Endothelial cell of umbilical vein (primary cell): ENCODE results near the gene ARMC8. TPM values are rescaled to one million over a fixed set of nuclear protein-coding genes. Genes with fewer than 3 reads are reported as not detected.

ENCODE experiments used
- BruUV-seq: library from RNA; stranded (reverse); fragments of 400-500 nt; replicated peaks from 2 replicates; lab custom pipeline; 2021; lab: Mats Ljungman, UMichigan
- CTCF ChIA-PET: fragments of 300-600, 350-600 bp; sonication (Branson Sonifier 250); formaldehyde crosslinking; loops from one replicate; lab custom pipeline; 2021; ENCODE audit warnings: antibody characterized with exemption, inconsistent platforms; lab: Charles Lee
- POLR2A ChIA-PET: fragments of 300-600, 350-600 bp; sonication (Branson Sonifier 250); formaldehyde crosslinking; loops from one replicate; lab custom pipeline; 2021; ENCODE audit warnings: antibody characterized with exemption, inconsistent platforms; lab: Charles Lee
- DNase-seq: peaks from one replicate; pipeline ENCODE4 v3.0.0-alpha.2; 2011; ENCODE audit warnings: low read depth, low spot score
- FAIRE-seq: peaks from 2 replicates; lab custom pipeline; 2011; peaks lifted over from hg19 to GRCh38; lab: Jason Lieb, UNC
- H2AFZ ChIP-seq: 2 replicates; pipeline ENCODE4 v1.6.0; 2012; ENCODE audit warnings: low read depth, low read length, control low read depth, inconsistent platforms
- H3K27ac ChIP-seq: 2 replicates; pipeline ENCODE4 v1.5.1; 2011; ENCODE audit warnings: low read depth, mild to moderate bottlenecking, control low read depth, low read length, moderate library complexity; ENCODE audit not compliant: insufficient read depth
- H3K27me3 ChIP-seq, 2 experiments: 2 replicates each; pipeline versions ENCODE4 v1.6.0 to v1.6.1; 2011; ENCODE audit warnings: low read length in 2 of 2, mixed read lengths in 1 of 2; ENCODE audit not compliant: control insufficient read depth in 2 of 2, insufficient read depth in 2 of 2
- H3K36me3 ChIP-seq, 2 experiments: 2 replicates in 1 of 2; 3 replicates in 1 of 2; pipeline ENCODE4 v1.5.1; 2011; ENCODE audit warnings: low read length in 2 of 2, mild to moderate bottlenecking in 1 of 2, moderate library complexity in 1 of 2; ENCODE audit not compliant: control insufficient read depth in 2 of 2, insufficient read depth in 2 of 2; ENCODE audit errors: extremely low read depth in 1 of 2
- H3K4me1 ChIP-seq: 3 replicates; pipeline ENCODE4 v1.5.1; 2011; ENCODE audit warnings: mild to moderate bottlenecking, low read length; ENCODE audit not compliant: control insufficient read depth, insufficient read depth; ENCODE audit errors: extremely low read depth
- H3K4me2 ChIP-seq: 2 replicates; pipeline ENCODE4 v1.6.1; 2011; ENCODE audit warnings: low read length, control low read depth, mixed read lengths; ENCODE audit not compliant: insufficient read depth
- H3K4me3 ChIP-seq, 3 experiments: fragments of 200-600 bp in 1 of 3; sonication (generic), shearing (Covaris generic) in 1 of 3; replicated peaks in 1 of 3; 2 replicates each; pipeline ENCODE4 v1.5.1; 2011 to 2016; ENCODE audit warnings: control low read depth in 3 of 3, low read length in 3 of 3, mild to moderate bottlenecking in 2 of 3, inconsistent platforms in 1 of 3, low read depth in 1 of 3, moderate library complexity in 1 of 3; ENCODE audit not compliant: insufficient read depth in 1 of 3
- H3K79me2 ChIP-seq: 2 replicates; pipeline ENCODE4 v1.6.0; 2012; ENCODE audit warnings: low read length, inconsistent platforms; ENCODE audit not compliant: control insufficient read depth, insufficient read depth
- H3K9ac ChIP-seq: replicated peaks from 2 replicates; pipeline ENCODE3; 2011; ENCODE audit warnings: low read length, control low read depth; ENCODE audit not compliant: insufficient read depth; ENCODE audit errors: extremely low read depth
- H3K9me1 ChIP-seq: replicated peaks from 3 replicates; pipeline ENCODE4 v1.6.0; 2011; ENCODE audit warnings: mild to moderate bottlenecking, low read length; ENCODE audit not compliant: control insufficient read depth, insufficient read depth; ENCODE audit errors: extremely low read depth
- H3K9me3 ChIP-seq: replicated peaks from 2 replicates; pipeline ENCODE4 v1.5.1; 2012; ENCODE audit warnings: low read length, inconsistent platforms; ENCODE audit not compliant: control insufficient read depth, insufficient read depth
- H4K20me1 ChIP-seq: replicated peaks from 2 replicates; pipeline ENCODE3; 2011; ENCODE audit warnings: mild to moderate bottlenecking, low read length; ENCODE audit not compliant: control insufficient read depth, insufficient read depth; ENCODE audit errors: extremely low read depth
- EZH2 ChIP-seq: IDR thresholded peaks from 2 replicates; pipeline ENCODE4 v1.6.1; 2012; ENCODE audit warnings: borderline replicate concordance, low read depth, mild to moderate bottlenecking, moderate library complexity, low read length, inconsistent platforms; ENCODE audit not compliant: severe bottlenecking
- FOS ChIP-seq: IDR thresholded peaks from 2 replicates; pipeline ENCODE4 v1.6.1; 2011; ENCODE audit warnings: mild to moderate bottlenecking, low read length, moderate library complexity, borderline replicate concordance; ENCODE audit not compliant: insufficient read depth
- GATA2 ChIP-seq: IDR thresholded peaks from 2 replicates; pipeline ENCODE4 v1.7.0; 2011; ENCODE audit warnings: low read depth, mild to moderate bottlenecking, moderate library complexity, mixed read lengths, low read length; ENCODE audit not compliant: insufficient read length, insufficient read depth
- JUN ChIP-seq: IDR thresholded peaks from 2 replicates; pipeline ENCODE4 v1.6.1; 2011; ENCODE audit warnings: borderline replicate concordance, low read depth; ENCODE audit not compliant: insufficient read length, insufficient read depth
- MAX ChIP-seq: IDR thresholded peaks from 2 replicates; pipeline ENCODE4 v1.6.1; 2011; ENCODE audit not compliant: insufficient read depth, insufficient read length
- MYC ChIP-seq: IDR thresholded peaks from one replicate; pipeline ENCODE4 v1.6.1; 2011; ENCODE audit warnings: mild to moderate bottlenecking, low read depth, low read length
- POLR2A ChIP-seq: IDR thresholded peaks from 2 replicates; pipeline ENCODE4 v1.6.1; 2012; ENCODE audit warnings: low read depth, mild to moderate bottlenecking, control low read depth, low read length
- POLR2AphosphoS5 ChIP-seq: IDR thresholded peaks from 2 replicates; pipeline ENCODE4 v1.6.1; 2012; ENCODE audit warnings: low read depth, mild to moderate bottlenecking, control low read depth, low read length, moderate library complexity; ENCODE audit not compliant: insufficient read depth
- dilution Hi-C: fragments of 300-500 bp; cut with MboI; formaldehyde crosslinking; loops from one replicate; pipeline ENCODE4 v1.15.0; 2019; ENCODE audit warnings: low sequenced_read_pairs; ENCODE audit not compliant: extremely low pct_ligation_motif_present
- intact Hi-C: fragments of 100-400 bp; cut with micrococcal nuclease; formaldehyde crosslinking; loops from one replicate; pipeline ENCODE4 v1.10.0; 2022
- polyA plus RNA-seq, 4 experiments: library from polyadenylated mRNA; depleted of rRNA in 3 of 4; stranded (reverse) in 3 of 4; unstranded in 1 of 4; fragments of >200 nt; gene quantifications; 2 replicates each; pipeline versions ENCODE4 v1.2.1 to v1.2.3, GENCODE V29; 2011 to 2012; ENCODE audit warnings: missing spikeins in 1 of 4
- total RNA-seq: library from RNA; stranded (reverse); gene quantifications from 2 replicates; pipeline ENCODE4 v1.2.3, GENCODE V29; 2021
- TF ChIP-seq, protein P1 (sequence below), 2 donors: IDR thresholded peaks; 1 replicate in 1 of 2; 2 replicates in 1 of 2; pipeline ENCODE4 v1.5.1; 2011; ENCODE audit warnings: low read length in 2 of 2, mild to moderate bottlenecking in 2 of 2, moderate library complexity in 2 of 2, control low read depth in 1 of 2, inconsistent platforms in 1 of 2, low read depth in 1 of 2; ENCODE audit not compliant: insufficient read depth in 1 of 2; ENCODE audit errors: extremely low read depth in 1 of 2

The ARMC8 gene
- total and polyA plus RNA-seq, 2 donors (not counting 3 experiments of a cell fraction or from before 2014, with no cell fraction given), result 39.6 to 46.0 TPM

DNA sequence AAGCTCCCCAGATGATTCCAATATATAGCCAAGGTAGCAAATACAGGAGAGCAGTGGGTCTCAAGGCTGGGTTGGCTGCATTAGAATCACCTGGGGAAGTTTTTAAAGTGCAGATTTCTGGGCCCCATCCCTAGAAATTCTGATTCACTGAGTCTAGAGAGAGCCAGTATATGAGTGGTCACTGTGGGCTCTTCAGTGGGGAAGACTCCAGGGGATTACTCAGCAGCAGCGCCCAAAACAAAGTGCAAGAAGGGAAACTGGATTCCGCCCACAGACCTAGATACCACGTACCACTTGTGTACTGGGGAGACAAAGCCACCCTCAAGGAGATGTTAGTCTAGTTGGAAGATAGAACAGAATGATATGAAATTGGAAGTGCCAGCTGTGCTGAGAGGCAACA lies 102.6 kb downstream of the ARMC8 start:
- no peaks in the 10 kb centered on the region for H3K27me3 ChIP-seq
- H3K9me1 ChIP-seq, result no peaks in the 10 kb centered on the region
- H3K9ac ChIP-seq, result no peak overlapping the region
- H3K4me1 ChIP-seq, result no peaks in the 10 kb centered on the region
- no peak for FAIRE-seq
- CTCF ChIA-PET, result no interaction called here
- H3K36me3 ChIP-seq, result peaks cover 14 to 23% of the 10 kb centered on the region in 2 experiments
- H3K79me2 ChIP-seq, result no peaks in the 10 kb centered on the region
- POLR2A ChIA-PET, result interaction anchor here (0.6 kb wide), 1 partner anchor 25 kb away, joined by 7 read pairs; no protein-coding TSS in a partner anchor
- H3K27ac ChIP-seq, result no peak overlapping the region
- H4K20me1 ChIP-seq, result no peaks in the 10 kb centered on the region
- BruUV-seq, result no TSS peak
- no peak overlapping the region for H3K4me2 ChIP-seq
- H3K4me3 ChIP-seq, result no peak overlapping the region
- TF ChIP-seq POLR2AphosphoS5 (no peak), JUN (no peak), MAX (no peak), MYC (no peak), GATA2 (no peak), EZH2 (no peak), FOS (no peak), POLR2A (no peak)
- TF ChIP-seq, protein P1, sequence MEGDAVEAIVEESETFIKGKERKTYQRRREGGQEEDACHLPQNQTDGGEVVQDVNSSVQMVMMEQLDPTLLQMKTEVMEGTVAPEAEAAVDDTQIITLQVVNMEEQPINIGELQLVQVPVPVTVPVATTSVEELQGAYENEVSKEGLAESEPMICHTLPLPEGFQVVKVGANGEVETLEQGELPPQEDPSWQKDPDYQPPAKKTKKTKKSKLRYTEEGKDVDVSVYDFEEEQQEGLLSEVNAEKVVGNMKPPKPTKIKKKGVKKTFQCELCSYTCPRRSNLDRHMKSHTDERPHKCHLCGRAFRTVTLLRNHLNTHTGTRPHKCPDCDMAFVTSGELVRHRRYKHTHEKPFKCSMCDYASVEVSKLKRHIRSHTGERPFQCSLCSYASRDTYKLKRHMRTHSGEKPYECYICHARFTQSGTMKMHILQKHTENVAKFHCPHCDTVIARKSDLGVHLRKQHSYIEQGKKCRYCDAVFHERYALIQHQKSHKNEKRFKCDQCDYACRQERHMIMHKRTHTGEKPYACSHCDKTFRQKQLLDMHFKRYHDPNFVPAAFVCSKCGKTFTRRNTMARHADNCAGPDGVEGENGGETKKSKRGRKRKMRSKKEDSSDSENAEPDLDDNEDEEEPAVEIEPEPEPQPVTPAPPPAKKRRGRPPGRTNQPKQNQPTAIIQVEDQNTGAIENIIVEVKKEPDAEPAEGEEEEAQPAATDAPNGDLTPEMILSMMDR (IDR thresholded peaks at IDR 0.05; ENCODE audit: extremely low read depth in 1 of 2, insufficient read depth in 1 of 2, low read depth in 1 of 2, low read length in 2 of 2), result no peak
- intact Hi-C loops, result no loop called here
- no peak overlapping the region for H2AFZ ChIP-seq
- H3K9me3 ChIP-seq, result no peaks in the 10 kb centered on the region
- dilution Hi-C loops, result no loop called here
- DNase-seq, result no peak
